Kidney (tissue), 14 donors: ENCODE measurements around the gene GNL2. TPM values are rescaled to one million over a fixed set of nuclear protein-coding genes. Genes with fewer than 3 reads are reported as not detected.
"Not testable (repeated sequence)": the region's sequence is repeated elsewhere in the genome, so short reads cannot be mapped to it uniquely, and the experiment has no call there.

ENCODE experiments used
- DNase-seq, 5 donors: peaks; one replicate each; pipeline ENCODE4 v3.0.0-alpha.2; 2013 to 2020
- FAIRE-seq: peaks from 2 replicates; lab custom pipeline; 2012; peaks lifted over from hg19 to GRCh38; lab: Jason Lieb, UNC
- H3K27ac ChIP-seq, 2 donors: one replicate each; pipeline ENCODE4 v1.7.0; 2013; ENCODE audit warnings: low read depth in 2 of 2, low read length in 2 of 2, inconsistent platforms in 1 of 2
- H3K27me3 ChIP-seq: one replicate; pipeline ENCODE4 v1.7.1; 2013; ENCODE audit warnings: low read length, inconsistent platforms; ENCODE audit not compliant: control insufficient read depth, insufficient read depth
- H3K36me3 ChIP-seq, 3 donors: one replicate each; pipeline versions ENCODE4 v1.7.0 to v1.7.1; 2013; ENCODE audit warnings: low read length in 3 of 3, control low read depth in 1 of 3, inconsistent platforms in 1 of 3; ENCODE audit not compliant: insufficient read depth in 3 of 3, control insufficient read depth in 2 of 3
- H3K4me1 ChIP-seq, 3 donors: one replicate each; pipeline versions ENCODE4 v1.7.0 to v1.7.1; 2013; ENCODE audit warnings: low read length in 3 of 3, inconsistent platforms in 1 of 3, low read depth in 1 of 3; ENCODE audit not compliant: control insufficient read depth in 2 of 3, insufficient read depth in 2 of 3
- H3K4me3 ChIP-seq, 3 donors: one replicate each; pipeline versions ENCODE4 v1.7.0 to v1.8.1; 2013; ENCODE audit warnings: low read length in 3 of 3, control low read depth in 1 of 3, inconsistent platforms in 1 of 3
- H3K9ac ChIP-seq, 3 donors: one replicate each; pipeline versions ENCODE4 v1.7.0 to v1.7.1; 2013; ENCODE audit warnings: low read length in 3 of 3, control low read depth in 1 of 3, inconsistent platforms in 1 of 3
- H3K9me3 ChIP-seq, 3 donors: one replicate each; pipeline versions ENCODE4 v1.7.0 to v1.7.1; 2013; ENCODE audit warnings: low read length in 3 of 3, control low read depth in 1 of 3, inconsistent platforms in 1 of 3; ENCODE audit not compliant: control insufficient read depth in 2 of 3, insufficient read depth in 1 of 3
- intact Hi-C: fragments of 100-400 bp; cut with DNase I; formaldehyde crosslinking; loops from one replicate; pipeline ENCODE4 v1.11.1; 2022
- polyA plus RNA-seq: library from polyadenylated mRNA; stranded (reverse); fragments of 350-450 nt; fragmentation: Illumina TruSeq; extraction: RNeasy Lipid Tissue Mini Kit (QIAGEN cat#74804); gene quantifications from one replicate; pipeline ENCODE4 v1.2.3, GENCODE V29; 2014; ENCODE audit warnings: low read depth, low replicate concordance; ENCODE audit not compliant: insufficient read depth
- total RNA-seq: library from RNA; stranded (reverse); fragmentation: NEBNext Ultra II Directional; extraction: Animal tissue kit (Norgen Biotek cat#: 25700); gene quantifications from one replicate; pipeline ENCODE4 v1.2.1, GENCODE V29; 2021
- TF ChIP-seq, protein P1 (sequence below): IDR thresholded peaks from 3 replicates; pipeline ENCODE4 v1.5.1; 2012; ENCODE audit warnings: mild to moderate bottlenecking, moderate library complexity, borderline replicate concordance; ENCODE audit not compliant: insufficient read depth; ENCODE audit errors: extremely low read depth
- donor health status: control.
- donor health status: control.
- donor health status: control.
- donor health status: control.
- donor health status: control.
- donor health status: DM: yes; HTN: yes; CAD: no.
- donor health status: Normal renal cell carcinoma (clear cell type).

GNL2 gene
- total and polyA plus RNA-seq, 2 donors from 2014 or later = 35.9 to 36.7 TPM

- Histone ChIP-seq H3K27me3 (no peaks in the 10 kb centered on the region), H3K27ac (no peak overlapping the region), H3K4me1 (no peaks in the 10 kb centered on the region), H3K36me3 (peaks cover 2 to 28% (median 11%) of the 10 kb centered on the region in 3 donors), H3K4me3 (no peak overlapping the region), H3K9ac (no peak overlapping the region), H3K9me3 (no peaks in the 10 kb centered on the region)
- FAIRE-seq = no peak
- intact Hi-C loops = no loop called here
- no peak for DNase-seq
- TF ChIP-seq, protein P1, sequence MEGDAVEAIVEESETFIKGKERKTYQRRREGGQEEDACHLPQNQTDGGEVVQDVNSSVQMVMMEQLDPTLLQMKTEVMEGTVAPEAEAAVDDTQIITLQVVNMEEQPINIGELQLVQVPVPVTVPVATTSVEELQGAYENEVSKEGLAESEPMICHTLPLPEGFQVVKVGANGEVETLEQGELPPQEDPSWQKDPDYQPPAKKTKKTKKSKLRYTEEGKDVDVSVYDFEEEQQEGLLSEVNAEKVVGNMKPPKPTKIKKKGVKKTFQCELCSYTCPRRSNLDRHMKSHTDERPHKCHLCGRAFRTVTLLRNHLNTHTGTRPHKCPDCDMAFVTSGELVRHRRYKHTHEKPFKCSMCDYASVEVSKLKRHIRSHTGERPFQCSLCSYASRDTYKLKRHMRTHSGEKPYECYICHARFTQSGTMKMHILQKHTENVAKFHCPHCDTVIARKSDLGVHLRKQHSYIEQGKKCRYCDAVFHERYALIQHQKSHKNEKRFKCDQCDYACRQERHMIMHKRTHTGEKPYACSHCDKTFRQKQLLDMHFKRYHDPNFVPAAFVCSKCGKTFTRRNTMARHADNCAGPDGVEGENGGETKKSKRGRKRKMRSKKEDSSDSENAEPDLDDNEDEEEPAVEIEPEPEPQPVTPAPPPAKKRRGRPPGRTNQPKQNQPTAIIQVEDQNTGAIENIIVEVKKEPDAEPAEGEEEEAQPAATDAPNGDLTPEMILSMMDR = no peak
These were observed 50.7 kb downstream of the GNL2 start for GRCh38 chr1:37545019-37545418.

GRCh38 chr1:37544530-37544929 lies 51.2 kb downstream of the GNL2 start:
- H3K4me1 ChIP-seq = no peaks in the 10 kb centered on the region
- H3K27ac ChIP-seq = no peak overlapping the region
- intact Hi-C loops = no loop called here
- TF ChIP-seq, protein P1 = no peak
- H3K4me3 ChIP-seq = no peak overlapping the region
- no peak overlapping the region for H3K9ac ChIP-seq
- peaks cover 2 to 29% (median 15%) of the 10 kb centered on the region in 3 donors for H3K36me3 ChIP-seq
- DNase-seq (no peak), FAIRE-seq (no peak)
- H3K9me3 ChIP-seq = no peaks in the 10 kb centered on the region
- H3K27me3 ChIP-seq = no peaks in the 10 kb centered on the region

DNA sequence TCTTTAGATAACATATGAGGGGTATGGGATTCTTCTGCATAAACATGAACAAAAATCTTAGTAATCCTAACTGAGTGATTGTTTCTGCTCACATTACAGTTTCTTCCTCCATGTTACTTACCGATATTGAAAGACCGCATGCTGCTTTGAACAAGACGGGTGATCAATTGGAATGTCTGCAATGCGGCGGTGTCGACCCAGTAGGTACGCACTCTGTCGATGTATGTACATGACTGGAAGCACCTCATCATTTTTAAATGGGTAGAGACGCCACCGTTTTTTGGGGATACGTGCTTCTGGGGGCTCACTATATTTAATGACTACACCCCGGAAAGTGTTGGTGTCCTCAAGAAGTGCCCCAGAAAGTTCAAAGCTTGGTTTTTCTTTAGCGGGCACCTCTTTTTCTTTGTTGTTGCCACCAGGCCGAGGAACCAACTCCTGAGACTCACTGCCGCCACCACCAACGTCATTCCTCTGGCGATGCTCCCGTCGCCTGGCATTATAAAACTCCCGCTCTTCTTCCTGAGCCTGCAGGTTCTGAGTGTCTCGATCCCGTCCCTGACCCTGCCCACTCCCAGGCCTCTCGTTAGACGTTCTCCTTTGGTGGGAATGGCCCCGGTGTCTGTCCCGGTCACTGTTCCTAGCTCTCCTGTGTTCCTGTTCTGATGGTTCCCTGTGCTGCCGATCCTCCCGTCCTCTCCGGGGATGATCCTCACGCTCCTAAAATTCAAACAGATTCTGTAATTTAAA lies 55.5 kb downstream of the GNL2 start:
- no peak overlapping the region for H3K4me3 ChIP-seq
- no peak overlapping the region for H3K9ac ChIP-seq
- intact Hi-C loops = no loop called here
- no peak for DNase-seq
- peaks cover 2 to 46% (median 23%) of the 10 kb centered on the region in 3 donors for H3K36me3 ChIP-seq
- FAIRE-seq = no peak
- TF ChIP-seq, protein P1 = no peak
- H3K4me1 ChIP-seq = no peaks in the 10 kb centered on the region
- H3K9me3 ChIP-seq = no peaks in the 10 kb centered on the region
- H3K27me3 ChIP-seq = no peaks in the 10 kb centered on the region
- no peak overlapping the region for H3K27ac ChIP-seq

GRCh38 chr1:37539154-37539553 lies 56.6 kb downstream of the GNL2 start:
- DNase-seq, H3K27me3 ChIP-seq, intact Hi-C loops, H3K4me3 ChIP-seq, H3K4me1 ChIP-seq, H3K9me3 ChIP-seq, FAIRE-seq, H3K27ac ChIP-seq, H3K9ac ChIP-seq: not testable (repeated sequence)
- peaks cover 2 to 40% (median 23%) of the 10 kb centered on the region in 3 donors for H3K36me3 ChIP-seq
